Activated CD4-positive, alpha-beta T cell treated with anti-CD3 and anti-CD28 coated beads, Interleukin-2, Interleukin-4, amounts not matched to agents 100 ng/mL and 50 ng/mL, durations not matched to agents 16 hours and 8 hours (primary cell): ENCODE data around the gene MLLT6.

Experiments
- DNase-seq: peaks from one replicate; pipeline ENCODE4 v3.0.0-alpha.2; 2020; ENCODE audit warnings: low spot score

The MLLT6 gene

DNA sequence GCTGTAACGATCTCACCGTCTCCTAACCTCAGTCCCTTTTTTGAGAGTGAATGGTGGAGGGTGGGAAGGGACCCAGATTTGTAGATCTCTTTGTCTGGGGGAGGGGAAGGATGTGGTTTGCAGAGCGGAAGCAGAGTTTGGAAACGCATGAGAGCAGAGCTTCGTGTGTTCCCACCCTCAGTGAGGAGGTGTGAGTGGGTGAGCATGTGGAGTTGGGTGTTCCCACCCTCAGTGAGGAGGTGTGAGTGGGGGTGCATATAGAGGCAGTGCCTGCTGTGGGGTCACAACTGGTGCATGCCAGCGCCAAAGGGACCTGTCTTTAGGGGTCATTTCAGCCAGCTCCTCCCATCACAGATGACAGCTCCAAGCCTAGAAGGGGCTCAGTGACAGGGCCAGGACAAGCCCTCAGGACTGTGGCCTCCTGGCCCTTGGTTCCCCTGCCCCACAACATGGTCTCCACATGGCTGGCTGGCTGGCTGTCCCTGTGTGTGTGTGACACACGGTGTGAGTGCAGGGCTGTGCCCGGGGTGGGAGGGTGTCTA, 23.3 kb downstream of the MLLT6 start:
- peak; percentile 75 for DNase-seq

- DNase-seq: no peak
Measured at GRCh38 chr17:38729368-38729885, 24.4 kb downstream of the MLLT6 start.

- peak; percentile 88 for DNase-seq
Measured at GRCh38 chr17:38729886-38730525, 24.9 kb downstream of the MLLT6 start, which contains the start of gene CISD3. Gene CISD3, plus strand, starts transcription at chr17:38730341. Its CDS starts 18 bp downstream, at chr17:38730359.

- no peak for DNase-seq
Measured at GRCh38 chr17:38730526-38731379, 25.7 kb downstream of the MLLT6 start.

DNA sequence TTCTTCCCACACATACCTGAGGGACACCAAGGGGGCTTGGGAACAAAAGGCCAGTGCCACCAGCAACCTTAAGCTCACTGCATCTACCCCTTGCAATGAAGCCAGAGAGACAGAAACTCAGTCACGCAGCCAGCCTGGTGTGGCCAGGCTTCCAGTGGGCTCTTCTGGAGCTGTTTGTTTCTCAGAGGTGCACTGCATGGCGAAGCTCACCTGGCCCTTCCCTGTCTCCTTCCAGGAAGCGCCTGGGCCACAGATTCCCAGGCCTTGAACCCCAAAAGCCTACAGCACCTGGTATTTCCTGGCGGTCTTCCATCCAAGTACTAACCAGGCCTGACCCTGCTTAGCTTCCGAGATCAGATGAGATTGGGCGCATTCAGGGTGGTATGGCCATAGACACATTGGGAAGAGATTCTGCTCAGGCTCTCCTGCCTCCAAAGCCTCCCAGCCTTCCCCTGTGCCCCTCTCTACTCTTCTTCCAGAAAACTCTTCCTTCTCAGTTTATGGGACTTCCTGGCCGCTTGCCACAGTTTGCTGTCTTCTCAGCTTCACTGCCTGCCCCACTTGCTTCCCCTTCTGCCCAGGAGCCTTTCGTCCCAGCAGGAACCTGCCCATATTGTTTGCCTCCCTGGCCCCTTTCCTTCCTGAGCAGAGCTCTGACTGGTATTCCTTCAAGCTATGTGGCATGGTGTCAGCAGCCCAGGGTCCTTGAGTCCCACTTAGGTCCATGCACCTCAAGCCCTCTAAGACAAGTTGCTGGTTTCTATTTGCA, 26.6 kb downstream of the MLLT6 start:
- DNase-seq: no peak

DNA sequence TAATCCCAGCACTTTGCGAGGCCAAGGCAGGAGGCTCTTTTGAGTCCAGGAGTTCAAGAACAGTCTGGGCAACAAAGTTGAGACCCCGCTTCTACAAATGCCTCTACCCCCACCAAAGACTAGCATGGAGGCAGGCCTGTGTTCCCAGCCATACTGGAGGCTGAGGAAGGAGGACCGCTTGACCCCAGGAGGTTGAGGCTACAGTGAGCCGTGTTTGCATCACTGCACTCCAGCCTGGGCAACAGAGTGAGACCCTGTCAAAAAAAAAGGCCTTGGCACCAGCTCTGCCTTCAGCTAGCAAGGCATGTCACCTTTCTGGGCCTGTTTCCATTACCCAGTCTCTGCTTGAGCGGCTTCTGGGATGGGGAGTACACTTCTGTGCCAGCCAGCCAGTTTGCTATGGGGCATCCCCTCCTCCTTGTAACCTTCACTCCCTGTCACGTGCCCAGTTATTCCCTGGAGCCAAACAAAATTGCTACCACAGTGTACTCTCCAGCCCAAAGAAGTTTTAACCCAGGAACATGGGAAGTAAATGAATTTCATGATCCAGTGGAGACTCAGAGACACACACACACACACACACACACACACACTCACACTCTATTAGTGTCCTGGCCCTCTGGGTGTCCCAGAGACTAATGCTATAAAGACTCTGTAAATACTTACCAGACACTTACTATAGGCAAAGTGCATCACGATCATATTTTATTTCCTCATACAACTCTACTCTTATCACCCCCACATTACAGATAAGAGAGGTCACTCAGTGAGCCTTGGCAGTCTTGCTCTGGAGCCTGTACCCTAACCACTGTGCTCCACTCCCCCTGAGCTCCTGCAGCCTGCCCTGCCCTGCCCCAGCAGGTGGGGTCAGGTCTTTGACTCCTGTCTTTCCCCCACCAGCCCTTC, 27.6 kb downstream of the MLLT6 start:
- DNase-seq: no peak

- DNase-seq: no peak
Measured at GRCh38 chr17:38733282-38733981, 28.4 kb downstream of the MLLT6 start.

- no peak for DNase-seq
Measured at GRCh38 chr17:38733982-38734973, 29.2 kb downstream of the MLLT6 start.

GRCh38 chr17:38735161-38735997, 30.3 kb downstream of the MLLT6 start:
- DNase-seq: peak; percentile 75

DNA sequence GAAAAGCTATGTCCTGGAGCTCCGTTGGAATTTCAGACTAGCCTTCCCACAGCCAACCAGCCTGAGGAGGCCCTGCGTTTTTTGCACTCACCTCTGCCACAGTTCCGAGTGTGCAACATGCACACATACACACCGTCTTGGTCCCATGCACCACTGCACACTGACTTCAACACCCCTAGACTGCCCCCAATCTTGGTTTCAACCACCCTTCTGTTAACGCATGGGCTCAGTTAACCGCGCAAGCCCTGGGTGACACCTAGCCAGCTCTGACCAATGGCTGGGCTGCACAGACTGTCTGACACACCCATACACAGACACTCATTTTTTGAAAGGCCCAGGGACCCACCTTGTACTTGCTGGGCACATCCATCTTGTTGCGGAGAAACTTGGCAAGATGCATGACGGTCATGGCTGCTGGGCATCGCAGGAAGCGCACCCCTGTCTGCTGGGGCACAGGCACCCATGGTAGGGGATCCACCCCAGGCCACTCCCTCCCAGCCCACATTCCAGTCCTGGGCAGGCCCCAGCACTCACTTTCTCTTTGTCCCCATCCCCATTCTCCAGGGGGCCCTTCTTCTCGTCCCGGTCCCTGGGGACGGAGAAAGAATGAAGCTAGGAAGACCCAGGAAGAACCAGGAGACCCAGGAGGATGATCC, 33.1 kb downstream of the MLLT6 start:
- no peak for DNase-seq

DNA sequence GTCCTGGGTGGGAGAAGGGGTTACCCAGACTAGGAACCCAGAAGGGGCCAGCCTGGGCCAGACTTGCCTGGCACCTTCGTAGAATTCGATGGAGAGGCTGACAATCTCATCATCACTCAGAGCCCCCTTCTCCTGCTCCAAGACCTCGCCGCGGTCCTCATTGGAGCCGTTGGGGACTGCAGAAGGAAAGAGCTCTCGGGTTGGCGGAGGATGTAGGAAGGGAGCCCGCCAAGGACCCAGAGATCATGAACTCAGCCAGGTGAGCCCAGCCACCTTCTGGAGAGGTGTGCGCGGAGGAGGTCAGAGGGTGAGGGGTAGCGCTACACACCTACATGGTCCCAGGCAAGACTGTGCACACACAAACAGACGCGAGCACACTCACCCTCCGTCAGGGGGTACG, 33.6 kb downstream of the MLLT6 start:
- DNase-seq: no peak

DNA sequence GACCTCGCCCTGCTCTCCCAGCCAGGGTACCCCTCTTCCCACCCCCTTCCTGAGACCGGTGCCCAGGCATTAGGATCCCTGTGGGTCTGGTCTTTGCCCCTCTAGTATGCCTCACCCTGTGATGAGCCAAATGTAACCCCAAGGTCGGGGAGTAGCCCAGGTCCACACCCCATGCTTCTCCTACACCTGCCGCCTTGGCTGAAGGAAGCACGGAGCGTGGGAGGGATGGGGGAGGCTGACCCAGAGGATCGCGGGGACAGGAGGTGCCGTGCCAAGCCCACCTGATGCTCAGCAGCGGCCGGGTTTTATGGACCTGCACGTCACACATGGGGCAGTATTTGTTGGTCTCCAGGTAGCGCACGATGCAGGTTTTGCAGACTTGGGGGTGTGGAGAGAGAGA, 34.2 kb downstream of the MLLT6 start:
- no peak for DNase-seq

DNA sequence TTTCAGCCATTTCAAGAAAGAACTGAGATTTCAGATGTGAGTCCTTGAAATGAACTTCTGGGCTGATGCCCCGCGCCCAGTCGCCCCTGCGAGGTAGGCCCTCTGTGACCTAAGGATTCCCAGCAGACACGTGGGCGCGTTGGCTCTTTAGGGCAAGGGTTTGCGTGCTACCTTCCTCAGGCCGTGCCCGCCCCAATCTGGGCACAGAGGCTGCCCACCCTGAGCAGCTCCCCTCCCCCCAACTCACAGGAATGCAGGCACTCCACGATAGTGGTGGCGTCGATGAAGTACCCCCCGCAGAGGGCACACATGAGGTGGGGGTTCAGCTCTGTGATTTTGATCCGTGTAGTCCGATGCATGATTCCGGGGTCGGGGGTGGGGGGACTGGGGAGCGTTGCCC, 35.0 kb downstream of the MLLT6 start:
- DNase-seq: no peak

DNA sequence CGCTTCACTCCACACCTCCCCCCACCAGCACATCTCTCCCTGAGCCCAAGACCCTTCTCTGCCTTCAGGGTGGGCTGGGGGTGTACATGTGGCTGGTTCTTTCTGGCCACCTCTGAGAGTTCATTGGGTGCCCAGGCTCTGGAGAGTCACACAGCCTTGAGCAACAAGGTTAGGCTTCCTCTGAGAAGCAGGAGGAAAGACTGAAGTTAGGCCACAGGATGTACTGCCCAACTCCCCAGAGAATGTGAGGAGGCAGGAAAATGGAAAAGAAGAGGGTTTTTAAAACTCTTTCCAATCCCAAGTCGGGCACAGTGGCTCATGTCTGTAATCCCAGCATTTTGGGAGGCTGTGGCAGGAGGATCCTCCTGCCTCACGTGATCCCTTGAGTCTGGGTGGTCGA, 35.7 kb downstream of the MLLT6 start:
- DNase-seq: no peak

DNA sequence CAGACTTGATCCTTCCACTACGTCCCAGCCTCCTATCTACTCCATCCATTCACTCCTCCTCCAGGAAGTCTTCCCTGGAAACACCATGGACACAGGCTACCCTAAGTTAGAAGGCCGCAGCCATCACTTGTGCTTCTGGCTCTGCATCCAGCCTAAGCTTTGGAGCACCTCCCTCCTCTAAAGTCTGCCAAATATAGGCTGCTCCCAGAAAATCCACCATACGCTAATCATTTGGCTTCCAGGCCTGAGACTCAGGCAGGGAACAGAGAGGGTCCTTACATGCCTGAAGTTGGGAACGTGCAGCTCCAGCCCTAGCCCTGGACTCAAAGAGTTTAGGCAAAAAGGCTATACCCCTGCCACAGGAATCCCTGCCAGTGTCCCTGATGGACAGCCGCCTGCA, 36.4 kb downstream of the MLLT6 start:
- DNase-seq: no peak

DNA sequence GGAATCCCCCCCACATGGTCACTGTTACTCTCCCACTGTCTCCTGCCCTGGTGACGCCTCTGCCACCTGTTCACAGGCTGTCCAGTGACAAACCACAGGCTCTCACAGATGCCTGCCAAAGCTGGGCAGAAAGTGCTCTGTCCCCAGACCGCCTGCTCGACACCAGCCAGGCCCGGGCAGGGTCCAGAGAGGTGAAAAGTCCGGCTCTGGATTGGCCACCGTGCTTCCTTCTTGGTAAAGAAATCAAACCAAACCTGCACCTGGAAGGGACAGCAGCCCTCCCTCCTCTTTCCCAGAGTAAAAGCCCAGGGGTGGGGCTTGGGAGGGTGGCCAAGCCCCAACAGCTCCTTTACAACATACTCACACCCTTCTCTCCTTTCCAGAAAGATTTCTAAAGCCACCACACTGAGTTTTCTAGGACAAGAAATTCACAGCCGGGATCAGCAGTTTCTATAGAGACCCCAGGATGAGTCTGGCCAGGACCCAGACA, 36.9 kb downstream of the MLLT6 start:
- no peak for DNase-seq
